Stimulated activated CD8-positive, alpha-beta memory T cell treated with anti-CD3 and anti-CD28 coated beads, Interleukin-12 subunit alpha, Interleukin-12 subunit beta, amount 100 ng/mL, for 24 hours (primary cell): ENCODE results near the gene PDIA6.

Experiments
- DNase-seq: peaks from one replicate; pipeline ENCODE4 v3.0.0-alpha.2; 2020; ENCODE audit errors: extremely low read depth

Gene PDIA6

GRCh38 chr2:10764096-10764785 is 48.3 kb downstream of the PDIA6 start:
- DNase-seq = no peak

- DNase-seq = no peak
Observed at GRCh38 chr2:10763461-10763800, 49.2 kb downstream of the PDIA6 start.

GRCh38 chr2:10762651-10763460 is 49.7 kb downstream of the PDIA6 start:
- no peak for DNase-seq

- no peak for DNase-seq
Observed at GRCh38 chr2:10761591-10761990, 51.0 kb downstream of the PDIA6 start.

GRCh38 chr2:10760794-10761504 is 51.6 kb downstream of the PDIA6 start:
- no peak for DNase-seq

GRCh38 chr2:10759151-10759714 is 53.4 kb downstream of the PDIA6 start:
- no peak for DNase-seq

GRCh38 chr2:10757814-10758286 is 54.7 kb downstream of the PDIA6 start:
- no peak for DNase-seq

- no peak for DNase-seq
Observed at GRCh38 chr2:10755621-10756020, 57.0 kb downstream of the PDIA6 start.

GRCh38 chr2:10753876-10754275 is 58.7 kb downstream of the PDIA6 start:
- DNase-seq = no peak

GRCh38 chr2:10753156-10753555 is 59.4 kb downstream of the PDIA6 start:
- no peak for DNase-seq

- no peak for DNase-seq
Observed at GRCh38 chr2:10752236-10752635, 60.3 kb downstream of the PDIA6 start.

GRCh38 chr2:10750610-10751009 is 62.0 kb downstream of the PDIA6 start:
- no peak for DNase-seq

GRCh38 chr2:10742666-10743065 is 69.9 kb downstream of the PDIA6 start:
- DNase-seq = no peak

GRCh38 chr2:10741139-10741538 is 71.4 kb downstream of the PDIA6 start:
- DNase-seq = no peak

- DNase-seq = no peak
Observed at GRCh38 chr2:10740226-10740625, 72.4 kb downstream of the PDIA6 start.

- DNase-seq = no peak
Observed at GRCh38 chr2:10738192-10738591, 74.4 kb downstream of the PDIA6 start.

GRCh38 chr2:10733980-10734379 is 78.6 kb downstream of the PDIA6 start:
- DNase-seq = no peak

- DNase-seq = no peak
Observed at GRCh38 chr2:10733566-10733925, 79.0 kb downstream of the PDIA6 start.
